Measurements from ENCODE around the gene MIF4GD.
A peak's percentile ranks its signal among the peaks of the same experiment; 100 is the strongest.

The MIF4GD gene

DNA sequence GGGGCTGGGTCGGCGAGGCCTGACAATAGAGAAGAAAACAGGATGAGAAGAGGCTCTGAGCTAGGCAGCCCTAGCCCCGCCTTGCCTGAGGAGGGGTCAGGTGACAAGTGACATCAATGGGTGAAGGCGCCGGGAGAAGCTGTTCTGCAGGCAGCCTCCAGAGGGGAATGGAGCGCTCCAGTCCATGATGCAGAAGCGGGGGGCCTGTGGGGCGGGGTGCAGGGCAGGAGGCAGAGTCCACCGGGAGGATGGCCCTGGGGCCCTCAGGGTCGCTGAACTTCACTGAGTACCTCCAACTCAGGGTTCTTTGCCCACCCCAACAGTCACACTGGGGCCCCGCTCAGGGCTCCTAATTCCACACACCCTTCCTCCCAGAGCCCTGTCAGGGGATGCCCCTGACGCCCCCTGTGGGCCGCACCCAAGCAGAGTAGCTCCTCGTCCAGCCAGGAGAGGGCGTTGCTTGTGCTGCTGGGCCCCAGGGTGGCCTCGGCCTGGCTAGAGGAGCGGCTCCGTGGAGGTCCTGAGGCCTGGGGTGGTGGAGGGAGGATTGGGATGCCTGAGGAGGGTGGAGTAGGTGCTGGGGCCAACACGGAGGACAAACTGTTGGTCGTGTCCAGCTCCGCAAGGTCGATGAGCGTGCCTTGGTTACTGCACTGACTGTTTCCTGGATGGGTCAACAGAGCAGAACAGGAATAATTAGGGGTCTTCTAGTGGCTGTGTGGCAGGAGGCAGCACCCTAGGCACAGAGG is 30.5 kb downstream of the MIF4GD start:
- Histone ChIP-seq H3K36me3 (peaks cover 94% of the 10 kb centered on the region), H3K27me3 (ENCODE audit: insufficient read depth, low read depth, severe bottlenecking) (no peaks in the 10 kb centered on the region), H3K27ac (peak overlapping the region; percentile 48), H3K4me3 (ENCODE audit: low read depth, low read length) (no peak overlapping the region), H3K9me3 (ENCODE audit: severe bottlenecking) (no peaks in the 10 kb centered on the region)
- TF ChIP-seq, protein P1, sequence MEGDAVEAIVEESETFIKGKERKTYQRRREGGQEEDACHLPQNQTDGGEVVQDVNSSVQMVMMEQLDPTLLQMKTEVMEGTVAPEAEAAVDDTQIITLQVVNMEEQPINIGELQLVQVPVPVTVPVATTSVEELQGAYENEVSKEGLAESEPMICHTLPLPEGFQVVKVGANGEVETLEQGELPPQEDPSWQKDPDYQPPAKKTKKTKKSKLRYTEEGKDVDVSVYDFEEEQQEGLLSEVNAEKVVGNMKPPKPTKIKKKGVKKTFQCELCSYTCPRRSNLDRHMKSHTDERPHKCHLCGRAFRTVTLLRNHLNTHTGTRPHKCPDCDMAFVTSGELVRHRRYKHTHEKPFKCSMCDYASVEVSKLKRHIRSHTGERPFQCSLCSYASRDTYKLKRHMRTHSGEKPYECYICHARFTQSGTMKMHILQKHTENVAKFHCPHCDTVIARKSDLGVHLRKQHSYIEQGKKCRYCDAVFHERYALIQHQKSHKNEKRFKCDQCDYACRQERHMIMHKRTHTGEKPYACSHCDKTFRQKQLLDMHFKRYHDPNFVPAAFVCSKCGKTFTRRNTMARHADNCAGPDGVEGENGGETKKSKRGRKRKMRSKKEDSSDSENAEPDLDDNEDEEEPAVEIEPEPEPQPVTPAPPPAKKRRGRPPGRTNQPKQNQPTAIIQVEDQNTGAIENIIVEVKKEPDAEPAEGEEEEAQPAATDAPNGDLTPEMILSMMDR (IDR thresholded peaks at IDR 0.05; ENCODE audit: low read depth, low read length) = peak; percentile 100
- peak; percentile 94 for DNase-seq

DNA sequence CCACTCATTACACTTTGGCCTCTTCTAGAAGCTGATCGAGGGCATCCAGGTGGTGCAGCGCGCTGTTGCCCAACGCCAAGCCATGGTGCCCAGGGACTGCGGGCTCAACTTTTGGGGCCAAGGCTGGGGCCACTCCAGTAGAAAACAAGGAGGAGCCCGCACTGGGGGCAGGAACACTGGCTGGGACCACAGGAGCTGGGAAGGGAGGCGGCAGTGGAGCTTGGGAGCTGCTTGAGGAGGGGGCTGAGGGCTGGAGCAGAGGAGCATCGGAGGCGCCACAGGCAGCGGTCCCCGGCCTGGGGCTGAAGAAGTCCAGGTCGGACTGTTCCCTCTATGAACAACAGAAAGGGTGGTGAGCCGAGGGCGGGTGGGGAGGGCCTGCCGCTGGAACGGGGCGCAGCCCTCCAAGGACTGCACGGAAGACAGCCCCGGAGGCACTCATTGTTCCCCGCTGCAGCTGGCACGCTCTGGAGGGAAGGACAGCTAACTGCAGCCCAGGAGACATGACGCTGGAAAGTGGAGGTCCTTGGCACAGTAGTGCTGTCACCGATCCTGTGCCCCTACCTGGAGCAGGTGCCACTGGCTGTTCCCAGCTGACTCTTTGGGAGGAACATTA is 31.1 kb downstream of the MIF4GD start:
- DNase-seq = no peak
- peak overlapping the region; percentile 48 for H3K27ac ChIP-seq
- TF ChIP-seq, protein P1 (IDR thresholded peaks at IDR 0.05; ENCODE audit: low read depth, low read length) = no peak

DNA sequence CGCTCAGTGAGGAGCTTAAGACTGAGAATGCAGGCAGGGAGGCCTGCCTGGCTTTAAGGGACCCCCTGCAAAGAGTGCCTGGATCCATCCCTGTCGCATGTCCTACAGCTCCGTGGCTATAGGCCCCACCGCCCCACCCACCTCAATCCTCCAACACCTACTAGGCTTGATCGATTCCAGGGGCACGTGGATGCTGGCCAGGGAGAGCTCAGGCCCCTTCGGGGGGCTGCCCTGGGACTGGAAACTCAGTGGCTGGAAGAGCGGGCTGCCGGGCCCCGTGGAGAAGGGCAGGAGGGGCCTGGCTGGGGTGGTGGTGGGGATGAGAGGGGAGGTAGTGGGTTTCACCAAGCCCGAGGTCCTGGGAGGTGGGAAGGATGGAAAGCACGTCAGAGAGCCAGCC is 31.8 kb downstream of the MIF4GD start:
- TF ChIP-seq, protein P1 (IDR thresholded peaks at IDR 0.05; ENCODE audit: low read depth, low read length) = no peak
- Histone ChIP-seq H3K27me3 (ENCODE audit: insufficient read depth, low read depth, severe bottlenecking) (no peaks in the 10 kb centered on the region), H3K9me3 (ENCODE audit: severe bottlenecking) (no peaks in the 10 kb centered on the region), H3K27ac (peak overlapping the region; percentile 3; the same call in 1 of the 2 replicates), H3K4me3 (ENCODE audit: low read depth, low read length) (no peak overlapping the region), H3K36me3 (peaks cover 97% of the 10 kb centered on the region)
- DNase-seq = no peak

More for the DNA sequence above, 31.1 kb downstream of the MIF4GD start:
- no peaks in the 10 kb centered on the region for H3K27me3 ChIP-seq (ENCODE audit: insufficient read depth, low read depth, severe bottlenecking)
- H3K36me3 ChIP-seq = peaks cover 97% of the 10 kb centered on the region
- no peaks in the 10 kb centered on the region for H3K9me3 ChIP-seq (ENCODE audit: severe bottlenecking)
- no peak overlapping the region for H3K4me3 ChIP-seq (ENCODE audit: low read depth, low read length)

DNA sequence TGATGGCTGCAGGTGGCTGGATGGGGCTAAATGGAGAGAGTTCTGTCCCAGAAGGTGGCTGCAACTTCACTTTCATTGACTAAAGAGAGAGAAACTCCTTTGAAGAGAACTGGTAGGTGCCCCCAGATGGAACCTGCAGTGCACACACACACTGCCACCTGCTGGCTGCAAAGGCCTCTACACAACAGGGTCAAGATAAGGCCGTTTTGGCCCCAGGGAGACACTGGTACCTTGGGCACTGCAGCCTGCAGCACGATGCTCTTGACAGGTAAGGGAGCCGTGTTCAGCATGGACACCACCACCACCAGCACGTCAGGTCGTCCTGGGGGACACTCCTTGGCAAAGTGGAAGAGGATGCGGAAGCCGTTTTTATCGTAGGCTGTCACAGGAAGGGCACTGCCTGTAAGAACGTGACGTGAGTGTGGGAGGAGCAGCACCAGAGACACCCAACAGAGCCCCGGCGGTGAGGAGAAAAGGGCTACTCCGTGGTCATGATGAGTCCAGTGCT is 32.3 kb downstream of the MIF4GD start:
- Histone ChIP-seq H3K9me3 (ENCODE audit: severe bottlenecking) (no peaks in the 10 kb centered on the region), H3K36me3 (peaks cover 97% of the 10 kb centered on the region), H3K4me3 (ENCODE audit: low read depth, low read length) (no peak overlapping the region), H3K27ac (peak overlapping the region; percentile 22; the same call in 1 of the 2 replicates), H3K27me3 (ENCODE audit: insufficient read depth, low read depth, severe bottlenecking) (no peaks in the 10 kb centered on the region)
- peak; percentile 81 for DNase-seq
- TF ChIP-seq, protein P1 (IDR thresholded peaks at IDR 0.05; ENCODE audit: low read depth, low read length) = peak; percentile 97

DNA sequence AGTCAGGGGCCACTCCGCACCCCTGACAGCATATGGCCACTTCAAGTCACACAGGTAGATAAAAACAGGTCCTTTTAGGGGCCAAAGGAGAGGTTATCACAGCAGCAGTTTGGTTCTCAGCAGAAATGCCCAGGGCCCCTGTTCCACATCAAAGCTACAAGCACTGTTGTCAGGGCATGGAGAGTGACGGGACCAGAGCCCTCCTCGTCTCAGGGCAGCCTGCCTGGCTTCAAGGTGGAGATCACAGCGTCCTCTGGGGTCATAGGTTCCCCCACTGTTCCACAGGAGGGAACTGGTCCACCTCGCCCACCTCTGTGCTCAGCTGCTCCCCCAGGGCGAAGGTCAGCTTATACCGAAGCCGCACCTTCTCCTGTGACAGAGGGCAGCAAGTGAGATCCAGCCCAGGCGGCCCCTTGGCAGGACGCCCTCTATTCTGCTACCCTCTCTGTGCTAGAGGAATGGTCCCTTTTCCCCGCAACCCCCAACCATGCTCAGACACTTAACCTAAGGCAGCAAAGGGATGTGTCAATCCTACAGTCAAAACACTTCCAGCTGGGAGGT is 32.9 kb downstream of the MIF4GD start:
- TF ChIP-seq, protein P1 (IDR thresholded peaks at IDR 0.05; ENCODE audit: low read depth, low read length) = no peak
- H3K4me3 ChIP-seq (ENCODE audit: low read depth, low read length) = no peak overlapping the region
- H3K9me3 ChIP-seq (ENCODE audit: severe bottlenecking) = no peaks in the 10 kb centered on the region
- H3K36me3 ChIP-seq = peaks cover 97% of the 10 kb centered on the region
- H3K27me3 ChIP-seq (ENCODE audit: insufficient read depth, low read depth, severe bottlenecking) = no peaks in the 10 kb centered on the region
- DNase-seq = no peak
- 0 out of 2 replicates have a peak overlapping the region, but pooled peaks have one; percentile 22 for H3K27ac ChIP-seq
